Trophoblast cell (in vitro differentiated cells and primary cell): ENCODE results near the gene OR2T11.
A peak's percentile ranks its signal among the peaks of the same experiment; 100 is the strongest.
"Not testable (repeated sequence)": the region's sequence is repeated elsewhere in the genome, so short reads cannot be mapped to it uniquely, and the experiment has no call there.

Experiments used
- DNase-seq, 2 donors: peaks; one replicate each; pipeline ENCODE4 v3.0.0-alpha.2; 2016
- H2AFZ ChIP-seq: 2 replicates; pipeline ENCODE4 v1.6.1; 2013; ENCODE audit warnings: low read length, moderate library complexity, mild to moderate bottlenecking; ENCODE audit not compliant: insufficient read depth, poor library complexity
- H2AK5ac ChIP-seq: 2 replicates; pipeline ENCODE4 v1.6.1; 2013; ENCODE audit warnings: mild to moderate bottlenecking, low read length
- H2BK120ac ChIP-seq: 2 replicates; pipeline ENCODE4 v1.6.1; 2013; ENCODE audit warnings: low read length, mild to moderate bottlenecking, moderate library complexity; ENCODE audit not compliant: insufficient read depth, poor library complexity
- H2BK12ac ChIP-seq: 2 replicates; pipeline ENCODE4 v1.6.1; 2013; ENCODE audit warnings: mild to moderate bottlenecking, low read length, moderate library complexity
- H2BK5ac ChIP-seq: 2 replicates; pipeline ENCODE4 v1.6.1; 2013; ENCODE audit warnings: low read length, low read depth, moderate library complexity, mild to moderate bottlenecking; ENCODE audit not compliant: poor library complexity
- H3K14ac ChIP-seq: 2 replicates; pipeline ENCODE4 v1.6.1; 2013; ENCODE audit warnings: mild to moderate bottlenecking, low read length
- H3K18ac ChIP-seq: 2 replicates; pipeline ENCODE4 v1.6.1; 2013; ENCODE audit warnings: mild to moderate bottlenecking, low read length
- H3K23ac ChIP-seq: 2 replicates; pipeline ENCODE4 v1.6.1; 2013; ENCODE audit warnings: low read length
- H3K27ac ChIP-seq: 2 replicates; pipeline ENCODE4 v1.5.1; 2013; ENCODE audit warnings: low read depth, mild to moderate bottlenecking, inconsistent platforms, low read length, moderate library complexity
- H3K27me3 ChIP-seq: 2 replicates; pipeline ENCODE4 v1.6.1; 2013; ENCODE audit warnings: inconsistent platforms, mild to moderate bottlenecking, low read length, moderate library complexity; ENCODE audit not compliant: insufficient read depth
- H3K36me3 ChIP-seq, 2 experiments: 1 replicate in 1 of 2; 2 replicates in 1 of 2; pipeline ENCODE4 v1.6.1; 2013; ENCODE audit warnings: low read length in 2 of 2, mild to moderate bottlenecking in 2 of 2, moderate library complexity in 1 of 2; ENCODE audit not compliant: insufficient read depth in 2 of 2, control insufficient read depth in 1 of 2
- H3K4ac ChIP-seq: 2 replicates; pipeline ENCODE4 v1.6.1; 2013; ENCODE audit warnings: low read depth, mild to moderate bottlenecking, low read length, moderate library complexity
- H3K4me1 ChIP-seq, 2 experiments: 1 replicate in 1 of 2; 2 replicates in 1 of 2; pipeline ENCODE4 v1.6.1; 2013; ENCODE audit warnings: low read length in 2 of 2, mild to moderate bottlenecking in 2 of 2, moderate library complexity in 1 of 2; ENCODE audit not compliant: insufficient read depth in 2 of 2, control insufficient read depth in 1 of 2
- H3K4me2 ChIP-seq: 2 replicates; pipeline ENCODE4 v1.6.1; 2013; ENCODE audit warnings: inconsistent platforms, mild to moderate bottlenecking, low read length, moderate library complexity
- H3K4me3 ChIP-seq: 2 replicates; pipeline ENCODE4 v1.5.1; 2013; ENCODE audit warnings: mild to moderate bottlenecking, low read depth, low read length, inconsistent platforms
- H3K79me1 ChIP-seq: one replicate; pipeline ENCODE4 v1.6.1; 2013; ENCODE audit warnings: low read length
- H3K79me2 ChIP-seq: 2 replicates; pipeline ENCODE4 v1.6.1; 2013; ENCODE audit warnings: low read length, mild to moderate bottlenecking; ENCODE audit not compliant: control insufficient read depth, insufficient read depth, poor library complexity
- H3K9ac ChIP-seq: 2 replicates; pipeline ENCODE4 v1.6.1; 2013; ENCODE audit warnings: mild to moderate bottlenecking, low read length
- H3K9me3 ChIP-seq: 2 replicates; pipeline ENCODE4 v1.6.1; 2013; ENCODE audit warnings: low read depth, mild to moderate bottlenecking, control low read depth, inconsistent platforms, low read length; ENCODE audit not compliant: insufficient read depth
- H4K12ac ChIP-seq: 2 replicates; pipeline ENCODE4 v1.6.1; 2013; ENCODE audit warnings: low read depth, mild to moderate bottlenecking, low read length, moderate library complexity
- H4K8ac ChIP-seq: 2 replicates; pipeline ENCODE4 v1.6.1; 2013; ENCODE audit warnings: low read depth, mild to moderate bottlenecking, low read length, moderate library complexity
- H4K91ac ChIP-seq: one replicate; pipeline ENCODE4 v1.6.1; 2013; ENCODE audit warnings: low read depth, mild to moderate bottlenecking, low read length, moderate library complexity
- WGBS: extraction: QIAGEN DNeasy Blood & Tissue Kit; methylation state at CpG from one replicate; pipeline ENCODE4 v1.1.7; 2013; ENCODE audit warnings: missing lambda C conversion rate; ENCODE audit not compliant: insufficient read length, insufficient coverage; ENCODE audit errors: extremely low coverage; 5-methylcytosine and 5-hydroxymethylcytosine counted together

OR2T11 gene

DNA sequence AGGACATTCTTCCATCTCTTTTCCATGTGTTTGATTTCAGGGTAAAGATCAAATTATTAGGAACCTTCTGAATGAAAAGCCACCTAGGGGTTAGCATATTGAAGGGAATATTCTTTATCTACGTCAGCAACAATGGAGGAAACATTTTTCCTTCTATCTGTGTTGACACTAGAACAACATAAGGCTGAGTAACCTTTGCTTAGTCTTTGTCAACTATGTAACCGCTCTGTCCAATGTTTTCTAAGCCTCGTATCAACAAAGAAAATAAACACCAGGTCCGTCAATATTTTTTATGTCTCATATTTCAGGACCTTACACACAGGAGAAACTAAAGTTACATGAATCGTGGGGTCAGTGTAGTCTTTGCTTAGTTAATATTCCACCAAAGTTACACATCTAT lies 1.7 kb upstream of the OR2T11 start:
- not testable (repeated sequence) for H3K27ac ChIP-seq, H3K4me1 ChIP-seq, H3K36me3 ChIP-seq, H3K23ac ChIP-seq, H3K9me3 ChIP-seq, DNase-seq, H2BK120ac ChIP-seq, H3K27me3 ChIP-seq, H3K79me2 ChIP-seq, H3K4me2 ChIP-seq, H2BK5ac ChIP-seq, H4K8ac ChIP-seq, H3K9ac ChIP-seq, H3K14ac ChIP-seq, H3K4ac ChIP-seq, H2BK12ac ChIP-seq, H4K12ac ChIP-seq, H3K4me3 ChIP-seq, H3K79me1 ChIP-seq, H4K91ac ChIP-seq, H2AFZ ChIP-seq, H3K18ac ChIP-seq, H2AK5ac ChIP-seq
- WGBS, result no CpG with 5 or more reads among the region's 5 CpGs

DNA sequence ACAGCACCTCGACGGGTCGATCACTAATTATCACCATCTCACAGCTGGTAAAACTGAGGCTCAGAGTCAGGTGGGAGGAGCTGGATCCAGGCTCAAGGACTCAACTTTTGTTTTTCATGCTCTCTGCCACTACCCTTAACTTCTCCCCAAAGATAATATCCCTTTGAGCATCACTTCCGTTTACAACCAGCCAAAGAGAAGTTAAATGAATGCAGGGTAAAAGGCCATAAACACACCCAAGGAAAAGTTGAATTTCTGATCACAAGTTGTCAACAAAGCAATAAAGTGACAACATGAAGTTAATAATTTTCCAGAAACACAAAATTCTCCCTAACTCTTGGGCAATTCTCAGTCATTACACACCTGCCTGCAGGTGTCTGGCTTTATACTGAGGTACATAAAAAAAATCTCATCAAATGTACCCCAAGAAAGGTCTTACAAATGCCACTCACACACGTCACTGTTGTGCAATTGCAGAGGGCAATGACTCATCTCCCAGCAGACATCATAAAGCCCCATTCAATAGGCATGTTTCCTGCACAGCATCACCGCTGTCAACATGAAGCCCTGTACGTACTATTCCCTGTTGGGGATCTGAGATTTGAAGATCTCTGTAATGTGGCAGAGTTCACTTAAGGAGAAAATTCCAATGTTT lies 3.4 kb downstream of the OR2T11 start:
- Histone ChIP-seq H2BK12ac (no peak overlapping the region), H3K27ac (no peak overlapping the region), H3K4me2 (no peak overlapping the region), H3K36me3 (no peaks in the 10 kb centered on the region), H2AK5ac (no peak overlapping the region), H3K4ac (no peak overlapping the region), H3K14ac (no peak overlapping the region), H4K8ac (no peak overlapping the region), H3K79me1 (no peaks in the 10 kb centered on the region), H2BK120ac (no peak overlapping the region), H3K18ac (no peak overlapping the region), H3K79me2 (no peaks in the 10 kb centered on the region), H2BK5ac (no peak overlapping the region), H3K4me1 (no peaks in the 10 kb centered on the region), H3K27me3 (no peaks in the 10 kb centered on the region), H4K91ac (no peak overlapping the region), H3K9ac (no peak overlapping the region), H3K4me3 (no peak overlapping the region), H3K9me3 (peaks cover 21% of the 10 kb centered on the region), H3K23ac (no peak overlapping the region), H4K12ac (no peak overlapping the region), H2AFZ (no peak overlapping the region)
- no CpG with 5 or more reads among the region's 7 CpGs for WGBS
- DNase-seq, result peak; percentile 25 to 34

DNA sequence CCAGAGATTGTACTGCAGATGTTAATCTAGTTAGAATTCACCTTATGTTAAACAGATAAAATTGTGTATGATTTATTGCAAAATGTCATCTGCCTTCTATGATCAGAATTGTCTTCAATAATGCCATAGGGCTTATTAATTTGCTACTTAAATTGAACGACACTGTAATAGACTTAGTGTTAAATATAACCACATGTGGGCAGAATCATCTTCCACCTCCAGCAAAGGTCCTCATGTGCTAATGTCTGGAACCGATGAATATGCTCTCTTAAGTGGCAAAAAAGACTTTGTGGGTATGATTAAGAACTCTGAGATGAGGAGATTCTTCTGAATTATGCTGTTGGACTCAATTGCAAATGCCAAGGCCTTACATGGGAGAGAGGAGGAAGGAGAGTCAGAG lies 4.3 kb downstream of the OR2T11 start:
- Histone ChIP-seq H2AFZ (no peak overlapping the region), H3K27ac (no peak overlapping the region), H3K79me2 (no peaks in the 10 kb centered on the region), H3K27me3 (no peaks in the 10 kb centered on the region), H3K9me3 (peaks cover 28% of the 10 kb centered on the region), H3K23ac (no peak overlapping the region), H4K91ac (no peak overlapping the region), H2AK5ac (no peak overlapping the region), H3K18ac (no peak overlapping the region), H4K8ac (no peak overlapping the region), H3K79me1 (no peaks in the 10 kb centered on the region), H3K4me1 (no peaks in the 10 kb centered on the region), H3K4me2 (no peak overlapping the region), H3K4me3 (no peak overlapping the region), H3K14ac (no peak overlapping the region), H2BK5ac (no peak overlapping the region), H3K9ac (no peak overlapping the region), H4K12ac (no peak overlapping the region), H2BK12ac (no peak overlapping the region), H3K36me3 (no peaks in the 10 kb centered on the region), H3K4ac (no peak overlapping the region), H2BK120ac (no peak overlapping the region)
- no CpG with 5 or more reads among the region's 2 CpGs for WGBS
- DNase-seq, result no peak

DNA sequence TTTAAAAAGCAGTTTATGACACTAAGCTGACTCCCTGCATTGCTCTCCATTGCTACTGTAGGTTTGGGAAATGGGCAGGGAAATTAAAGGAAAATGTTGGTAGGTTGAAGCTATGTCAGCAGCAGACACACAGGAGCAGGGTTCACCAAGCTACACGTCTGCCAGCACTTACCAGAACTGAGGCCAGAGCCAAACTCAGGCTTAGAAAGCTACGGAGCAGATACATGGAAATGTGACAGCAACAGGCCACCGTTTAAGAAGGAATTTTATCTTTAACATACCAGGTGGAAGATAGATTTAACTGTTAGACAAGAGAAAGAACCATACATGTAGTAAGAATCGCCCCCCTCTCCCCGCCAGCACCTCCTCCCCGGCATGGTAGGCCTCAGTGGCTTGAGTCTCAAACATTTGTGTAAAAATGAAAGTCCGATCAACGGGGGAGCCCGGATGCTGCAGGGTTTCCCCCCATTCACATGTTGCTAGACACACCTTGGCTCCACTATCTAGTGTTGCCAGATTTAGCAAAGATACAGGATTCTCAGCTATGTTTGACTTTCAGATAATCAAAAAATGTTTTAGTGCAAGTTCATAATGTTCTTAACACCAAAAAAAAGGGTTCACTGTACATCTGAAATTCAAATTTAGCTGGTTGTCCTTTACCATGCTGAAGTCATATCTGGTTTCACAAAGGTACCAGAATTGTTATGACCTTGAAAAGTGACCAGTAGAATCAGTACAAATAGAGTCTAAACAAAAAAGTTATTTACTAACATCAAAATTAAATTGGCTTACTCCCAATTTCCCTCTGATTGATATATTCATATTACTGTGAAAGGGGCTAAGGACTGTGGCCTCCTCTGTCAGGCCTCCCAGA lies 6.7 kb downstream of the OR2T11 start:
- H3K27ac ChIP-seq, result no peak overlapping the region
- no peaks in the 10 kb centered on the region for H3K27me3 ChIP-seq
- H3K14ac ChIP-seq, result no peak overlapping the region
- no peak overlapping the region for H3K4ac ChIP-seq
- H2BK5ac ChIP-seq, result no peak overlapping the region
- no peaks in the 10 kb centered on the region for H3K79me2 ChIP-seq
- H3K4me2 ChIP-seq, result no peak overlapping the region
- H4K12ac ChIP-seq, result no peak overlapping the region
- no peak overlapping the region for H3K23ac ChIP-seq
- H2AK5ac ChIP-seq, result no peak overlapping the region
- H4K8ac ChIP-seq, result no peak overlapping the region
- no peak overlapping the region for H2BK120ac ChIP-seq
- peaks cover 31% of the 10 kb centered on the region for H3K9me3 ChIP-seq
- H3K79me1 ChIP-seq, result no peaks in the 10 kb centered on the region
- peak; percentile 33 to 62 for DNase-seq
- no peak overlapping the region for H3K18ac ChIP-seq
- H2BK12ac ChIP-seq, result no peak overlapping the region
- no peak overlapping the region for H2AFZ ChIP-seq
- no peak overlapping the region for H3K9ac ChIP-seq
- no CpG with 5 or more reads among the region's 9 CpGs for WGBS
- H4K91ac ChIP-seq, result no peak overlapping the region
- no peaks in the 10 kb centered on the region for H3K4me1 ChIP-seq
- H3K4me3 ChIP-seq, result no peak overlapping the region
- H3K36me3 ChIP-seq, result no peaks in the 10 kb centered on the region
